Fibroblast of skin of scalp (primary cell): ENCODE data around the gene RNASE11. TPM values are rescaled to one million over a fixed set of nuclear protein-coding genes. Genes with fewer than 3 reads are reported as not detected.
"Not testable (repeated sequence)": the region's sequence is repeated elsewhere in the genome, so short reads cannot be mapped to it uniquely, and the experiment has no call there.

Experiments
- DNase-seq: peaks from one replicate; pipeline ENCODE4 v3.0.0-alpha.2; 2013
- polyA plus RNA-seq, 2 experiments: library from polyadenylated mRNA; unstranded; fragments of 120-200 nt; gene quantifications; one replicate each; pipeline ENCODE4 v1.2.1, GENCODE V29; 2013; ENCODE audit not compliant: insufficient read length in 2 of 2

Gene RNASE11
- polyA plus RNA-seq (2013, experiment 1 of 2; ENCODE audit: insufficient read length): not detected
- polyA plus RNA-seq (2013, experiment 2 of 2; ENCODE audit: insufficient read length): not detected

- DNase-seq: no peak
Observed at GRCh38 chr14:20587489-20588154, at the start of gene RNASE11. RNASE11 (minus strand) TSS chr14:20588001.

DNA sequence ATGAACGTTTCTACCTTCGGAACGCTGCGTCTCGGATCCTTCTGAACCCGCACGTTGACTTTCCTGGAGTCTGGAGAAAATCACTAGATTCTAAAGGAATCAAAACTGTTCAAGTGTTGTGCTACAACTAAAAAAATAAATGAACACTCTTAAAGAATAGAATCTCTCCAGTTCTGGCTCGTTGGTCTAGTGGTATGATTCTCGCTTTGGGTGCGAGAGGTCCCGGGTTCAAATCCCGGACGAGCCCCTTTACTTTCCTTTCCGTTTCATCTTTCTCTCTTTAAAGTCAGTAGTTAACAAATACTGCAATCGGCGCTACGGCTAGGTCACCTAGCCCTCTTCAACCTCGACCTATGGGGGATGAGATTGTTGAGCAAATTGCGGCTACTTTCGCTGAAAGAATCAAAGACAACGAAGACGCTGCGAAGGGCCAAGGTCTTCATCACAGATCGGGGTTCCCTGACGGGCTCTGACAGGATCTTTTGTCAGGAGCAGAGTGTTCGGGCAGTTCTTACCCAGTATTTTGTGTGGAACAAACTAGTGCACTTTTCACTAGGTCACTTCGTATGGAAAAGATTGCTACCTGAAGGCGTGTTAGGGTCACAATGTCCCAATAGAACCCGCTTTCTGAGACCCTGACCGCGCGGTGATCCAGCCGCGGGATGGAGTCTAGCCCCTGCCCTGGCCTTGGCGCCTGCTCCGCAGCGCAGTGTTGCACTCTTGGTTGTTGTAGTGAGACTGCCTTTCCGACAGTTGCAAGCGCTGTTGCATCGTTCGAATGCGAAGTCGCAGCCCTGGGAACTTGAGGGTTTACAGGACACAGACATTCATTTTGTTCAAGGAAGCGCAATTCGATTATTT is 45.3 kb upstream of the RNASE11 start:
- DNase-seq: peak; percentile 87

- no peak for DNase-seq
Observed at GRCh38 chr14:20632448-20632830, 44.6 kb upstream of the RNASE11 start.

GRCh38 chr14:20631880-20632389 is 44.1 kb upstream of the RNASE11 start:
- DNase-seq: peak; percentile 70

- DNase-seq: peak; percentile 75
Observed at GRCh38 chr14:20631023-20631879, 43.5 kb upstream of the RNASE11 start.

GRCh38 chr14:20630340-20631022 is 42.7 kb upstream of the RNASE11 start:
- DNase-seq: peak; percentile 62

DNA sequence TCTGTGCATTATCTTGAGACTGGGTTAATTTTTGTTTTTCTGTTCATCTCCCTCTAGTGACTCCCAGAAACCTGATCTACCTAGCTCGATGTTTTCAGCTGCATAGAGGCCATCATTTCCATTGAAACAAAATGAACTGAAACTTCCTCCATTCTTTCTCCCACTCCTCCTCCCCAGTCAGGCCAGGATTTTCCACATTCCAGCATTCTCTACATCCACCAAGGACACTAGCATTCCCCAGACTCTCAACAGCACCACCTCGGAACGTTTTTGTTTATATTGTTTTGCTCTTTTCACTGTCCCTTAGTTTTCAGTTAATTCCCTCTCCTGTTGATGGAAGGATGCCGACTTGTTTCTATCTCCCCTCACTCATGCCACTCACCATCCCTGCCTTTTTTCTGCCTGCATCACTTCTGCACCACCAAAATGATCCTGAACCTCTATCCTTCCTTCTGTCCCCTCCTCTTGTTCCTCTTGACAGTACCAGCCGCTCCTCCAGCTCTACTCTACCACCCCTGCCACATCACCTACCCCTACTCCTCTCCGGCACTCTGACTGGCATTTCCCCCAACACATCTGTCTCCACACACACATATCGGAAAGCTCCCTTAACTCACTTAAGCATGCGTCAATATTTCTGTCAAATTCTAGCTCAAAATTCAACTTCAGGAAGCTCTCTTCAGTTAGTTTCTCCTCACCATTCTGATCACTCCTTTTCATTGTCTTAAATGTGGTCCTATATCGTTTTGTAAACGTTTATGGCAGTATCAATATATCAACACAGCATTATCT is 40.5 kb upstream of the RNASE11 start:
- DNase-seq: no peak

- no peak for DNase-seq
Observed at GRCh38 chr14:20627346-20628027, 39.7 kb upstream of the RNASE11 start.

GRCh38 chr14:20626274-20626673 is 38.5 kb upstream of the RNASE11 start:
- no peak for DNase-seq

DNA sequence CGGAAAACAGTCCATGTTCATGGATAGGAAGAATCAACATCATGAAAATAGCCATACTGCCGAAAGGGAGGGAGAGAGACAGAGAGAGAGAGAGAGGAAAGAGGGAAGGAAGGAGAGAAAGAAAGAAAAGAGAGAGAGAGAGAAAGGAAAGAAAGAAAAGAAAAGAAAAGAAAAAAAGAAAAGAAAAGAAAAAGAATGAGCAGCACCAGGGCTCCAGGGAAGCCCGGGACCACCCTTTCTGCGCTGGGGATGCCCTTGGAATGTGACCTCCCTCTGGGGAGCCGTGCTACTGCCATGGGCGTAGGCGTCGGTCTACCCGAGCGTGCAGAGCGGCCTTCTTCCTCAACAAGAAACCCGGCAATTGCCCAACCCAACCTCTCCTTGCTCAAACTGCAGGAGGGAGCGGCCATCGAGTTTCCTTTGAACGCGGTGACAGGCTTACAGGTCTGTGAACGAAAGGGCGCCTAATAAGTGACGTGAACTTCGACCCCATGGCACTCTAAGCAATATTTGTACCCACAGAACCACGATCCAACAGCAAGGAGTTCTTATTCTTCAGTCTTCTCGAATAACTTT is 36.8 kb upstream of the RNASE11 start:
- peak; percentile 63 for DNase-seq

GRCh38 chr14:20623798-20624197 is 36.0 kb upstream of the RNASE11 start:
- no peak for DNase-seq

- DNase-seq: no peak
Observed at GRCh38 chr14:20622816-20623291, 35.1 kb upstream of the RNASE11 start.

DNA sequence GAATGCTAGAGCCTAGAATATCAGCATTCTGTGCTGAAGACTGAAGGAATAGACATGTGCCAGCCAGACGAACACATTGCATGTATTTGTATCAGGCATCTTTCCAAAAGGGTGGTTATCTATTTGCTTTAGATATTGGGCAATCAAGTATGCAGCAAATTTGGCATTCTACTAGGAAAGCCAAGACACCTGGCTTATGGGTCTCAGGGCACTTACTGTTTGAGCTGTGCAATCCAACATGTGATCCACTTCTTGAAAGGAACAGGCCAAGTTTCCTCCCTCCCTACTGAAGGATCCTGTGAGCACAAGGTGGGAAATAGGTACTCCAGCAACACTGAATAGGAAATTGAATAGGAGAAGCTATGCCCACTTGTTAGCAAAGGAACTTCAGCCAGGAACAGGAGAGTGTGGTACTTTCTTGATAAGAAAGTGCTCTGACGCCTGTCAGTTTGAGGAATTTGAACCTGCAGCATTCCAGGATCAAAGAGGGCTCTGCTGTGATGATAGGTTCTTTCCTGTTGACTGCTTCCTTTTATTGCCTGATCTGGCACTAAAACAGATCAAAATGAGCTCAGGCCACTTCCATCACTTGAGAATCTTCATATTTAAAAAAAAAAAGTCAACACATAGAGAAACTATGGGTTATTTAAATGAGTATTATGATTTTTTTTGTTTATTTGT is 33.1 kb upstream of the RNASE11 start:
- DNase-seq: no peak

GRCh38 chr14:20619688-20620087 is 31.9 kb upstream of the RNASE11 start:
- not testable (repeated sequence) for DNase-seq

DNA sequence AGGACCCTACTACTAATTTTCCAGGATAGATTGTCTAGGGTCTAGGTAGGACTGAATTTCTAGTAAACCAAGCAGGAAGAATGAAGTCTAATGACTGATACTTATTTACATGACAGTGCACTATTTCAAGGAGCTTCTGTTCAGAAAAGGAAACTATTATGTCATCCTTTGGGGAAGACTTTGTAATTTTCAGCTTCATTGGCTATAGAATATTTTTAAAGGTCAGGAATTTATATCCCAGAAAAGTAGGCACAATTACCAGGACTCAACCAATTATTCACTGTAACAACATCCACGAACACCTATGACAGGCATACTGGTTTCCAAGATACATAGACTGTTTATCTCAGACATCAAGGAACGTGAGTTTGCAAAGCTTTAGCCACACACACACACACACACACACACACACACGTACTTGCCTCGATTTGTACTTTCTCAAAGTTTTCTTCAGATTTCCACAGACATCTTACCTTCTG is 30.5 kb upstream of the RNASE11 start:
- no peak for DNase-seq

DNA sequence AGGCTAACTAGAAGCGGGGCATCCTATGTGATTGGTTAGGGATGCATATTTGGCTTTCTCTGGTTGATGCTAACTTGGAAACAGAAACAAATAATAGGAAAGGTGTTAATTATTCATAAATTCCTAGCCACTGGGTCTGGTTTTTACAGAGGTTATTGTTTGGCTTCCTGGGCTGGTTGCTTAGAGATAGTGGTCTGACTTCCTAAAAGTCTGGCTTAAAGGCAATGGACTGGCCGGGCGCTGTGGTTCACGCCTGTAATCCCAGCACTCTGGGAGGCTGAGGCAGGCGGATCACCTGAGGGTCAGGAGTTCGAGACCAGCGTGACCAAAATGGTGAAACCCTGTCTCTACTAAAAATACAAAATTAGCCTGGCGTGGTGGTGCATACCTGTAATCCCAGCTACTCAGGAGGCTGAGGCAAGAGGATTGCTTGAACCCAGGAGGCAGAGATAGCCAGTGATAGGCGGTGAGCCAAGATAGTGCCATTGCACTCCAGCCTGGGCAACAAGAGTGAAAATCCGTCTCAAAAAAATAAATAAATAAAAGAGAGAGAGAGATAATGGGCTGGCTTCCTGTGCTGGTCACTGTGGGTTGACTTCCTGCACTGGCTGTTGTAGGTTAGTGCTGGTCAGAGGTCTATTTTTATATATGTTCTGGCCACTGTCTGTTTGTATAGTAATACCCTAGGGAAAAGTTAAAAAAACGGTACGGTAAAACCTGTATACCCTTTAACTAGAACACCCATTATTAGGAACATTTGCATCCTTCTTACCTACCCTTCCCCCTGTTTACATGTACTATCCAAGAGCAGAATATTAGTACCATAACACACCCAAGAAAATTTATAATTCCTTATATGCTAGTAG is 29.6 kb upstream of the RNASE11 start:
- no peak for DNase-seq

GRCh38 chr14:20615996-20616395 is 28.2 kb upstream of the RNASE11 start:
- no peak for DNase-seq
